Daoy (cell line): ENCODE measurements around the gene SLC35A5. TPM values are rescaled to one million over a fixed set of nuclear protein-coding genes. Genes with fewer than 3 reads are reported as not detected.
"Not testable (repeated sequence)": the region's sequence is repeated elsewhere in the genome, so short reads cannot be mapped to it uniquely, and the experiment has no call there.

Experiments used
- DNase-seq: peaks from one replicate; pipeline ENCODE4 v3.0.0-alpha.2; 2015; ENCODE audit warnings: low read depth
- total RNA-seq: library from RNA; depleted of rRNA; stranded (reverse); fragments of >200 nt; shearing (Covaris generic); gene quantifications from 2 replicates; pipeline ENCODE4 v1.2.3, GENCODE V29; 2014; rRNA removed

Gene SLC35A5, protein sequence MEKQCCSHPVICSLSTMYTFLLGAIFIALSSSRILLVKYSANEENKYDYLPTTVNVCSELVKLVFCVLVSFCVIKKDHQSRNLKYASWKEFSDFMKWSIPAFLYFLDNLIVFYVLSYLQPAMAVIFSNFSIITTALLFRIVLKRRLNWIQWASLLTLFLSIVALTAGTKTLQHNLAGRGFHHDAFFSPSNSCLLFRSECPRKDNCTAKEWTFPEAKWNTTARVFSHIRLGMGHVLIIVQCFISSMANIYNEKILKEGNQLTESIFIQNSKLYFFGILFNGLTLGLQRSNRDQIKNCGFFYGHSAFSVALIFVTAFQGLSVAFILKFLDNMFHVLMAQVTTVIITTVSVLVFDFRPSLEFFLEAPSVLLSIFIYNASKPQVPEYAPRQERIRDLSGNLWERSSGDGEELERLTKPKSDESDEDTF
- total RNA-seq = 36.3 and 56.1 TPM in 2 replicates

DNA sequence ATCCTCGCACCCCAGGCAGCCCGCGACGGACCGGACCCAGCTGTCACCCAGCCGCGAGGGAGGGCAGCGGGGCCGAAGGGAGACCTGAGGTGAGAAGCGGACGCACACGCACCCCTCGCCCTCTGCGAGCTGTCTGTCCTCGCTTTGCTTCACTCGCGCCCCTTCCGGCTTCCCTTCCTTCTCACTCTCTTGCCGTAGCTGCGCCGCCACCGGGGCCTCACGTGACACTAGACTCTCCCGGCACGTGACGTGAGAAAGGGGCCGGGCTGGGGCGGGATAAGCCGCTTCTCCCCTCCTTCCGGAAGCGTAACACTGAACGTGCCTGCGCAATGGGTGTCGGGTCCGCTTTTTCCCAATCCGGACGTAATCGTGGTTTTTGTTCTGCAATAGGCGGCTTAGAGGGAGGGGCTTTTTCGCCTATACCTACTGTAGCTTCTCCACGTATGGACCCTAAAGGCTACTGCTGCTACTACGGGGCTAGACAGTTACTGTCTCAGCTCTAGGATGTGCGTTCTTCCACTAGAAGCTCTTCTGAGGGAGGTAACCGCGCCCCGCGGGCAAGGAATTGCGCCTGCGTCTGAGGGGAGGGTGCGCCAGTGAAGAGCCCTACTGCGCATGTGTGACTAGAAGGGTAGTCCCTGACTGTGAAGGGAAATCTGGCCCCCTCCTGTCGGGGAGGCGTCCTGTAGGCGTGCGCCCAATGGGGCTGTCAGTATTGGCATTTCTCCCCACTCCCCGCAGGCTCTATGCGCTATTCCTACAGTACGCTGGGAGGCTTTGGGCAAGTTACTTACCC, at the start of gene SLC35A5, which contains the start of gene ATG3:
SLC35A5 (plus strand) TSS at position 312 of the 796 bp plus-strand sequence. CDS start 1,359 bp downstream, outside the sequence.
ATG3 (minus strand) TSS at position 229 of the 796 bp plus-strand sequence. CDS start 434 bp downstream, outside the sequence.
- DNase-seq = peak; percentile 99

DNA sequence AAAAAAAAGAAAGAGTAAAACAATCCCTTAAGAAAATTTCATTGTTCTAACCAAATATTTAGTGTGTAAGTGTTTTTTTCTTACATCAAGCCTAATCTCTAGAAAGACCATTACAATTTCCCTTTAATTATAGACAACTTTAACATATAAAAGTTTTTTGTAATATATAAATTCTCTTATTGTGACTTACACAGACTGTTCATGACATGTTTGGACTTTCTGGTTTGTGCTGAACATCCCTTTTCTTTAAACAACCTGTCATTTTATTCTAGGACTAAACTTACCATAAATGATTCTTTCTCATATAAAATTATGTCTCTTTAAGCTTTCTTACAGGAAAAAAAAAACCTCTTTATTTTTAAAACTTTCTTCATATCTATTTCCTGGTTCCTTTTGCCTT, 49.5 kb upstream of the SLC35A5 start:
- DNase-seq = no peak

DNA sequence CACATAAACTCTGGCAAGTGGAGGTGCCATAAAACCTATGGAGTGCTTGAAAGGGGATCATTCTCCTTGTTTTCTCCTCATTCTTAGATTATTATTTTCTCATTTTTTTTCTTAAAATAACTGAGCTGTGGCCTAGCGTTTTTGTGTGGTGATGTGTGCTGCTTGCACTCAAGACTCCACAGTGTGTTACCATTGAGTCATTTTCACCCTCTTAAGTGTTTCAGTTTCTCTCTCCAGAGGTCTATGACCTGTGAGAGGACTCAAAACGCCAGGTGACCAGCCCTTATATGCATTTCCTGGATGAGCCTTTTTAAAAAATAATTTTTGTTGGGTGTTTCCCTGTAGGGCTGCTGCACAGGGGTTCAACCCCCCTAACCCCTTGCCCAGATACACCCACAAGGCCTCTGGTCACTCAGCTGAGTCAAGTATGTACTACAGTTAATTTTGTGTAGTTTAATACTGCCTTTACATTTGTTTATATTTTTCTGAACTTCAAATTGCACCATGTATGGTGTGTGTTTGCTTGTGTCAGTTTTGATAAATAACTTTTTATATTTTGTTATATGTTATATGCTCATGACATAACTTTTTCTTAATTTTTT, 47.2 kb upstream of the SLC35A5 start:
- no peak for DNase-seq

DNA sequence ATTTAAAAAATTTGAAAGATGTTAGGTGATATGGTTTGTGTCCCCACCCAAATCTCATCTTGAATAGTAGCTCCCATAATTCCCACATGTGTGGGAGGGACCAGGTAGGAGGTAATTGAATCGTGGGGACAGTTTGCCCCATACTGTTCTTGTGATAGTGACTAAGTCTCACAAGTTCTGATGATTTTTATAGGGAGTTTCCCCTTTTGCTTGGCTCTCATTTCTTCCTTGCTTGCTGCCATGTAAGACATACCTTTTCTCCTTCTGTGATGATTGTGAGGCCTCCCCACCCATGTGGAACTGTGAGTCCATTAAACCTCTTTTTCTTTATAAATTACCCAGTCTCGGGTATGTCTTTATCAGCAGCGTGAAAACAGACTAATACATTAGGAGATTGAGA, 42.9 kb upstream of the SLC35A5 start:
- DNase-seq = not testable (repeated sequence)

DNA sequence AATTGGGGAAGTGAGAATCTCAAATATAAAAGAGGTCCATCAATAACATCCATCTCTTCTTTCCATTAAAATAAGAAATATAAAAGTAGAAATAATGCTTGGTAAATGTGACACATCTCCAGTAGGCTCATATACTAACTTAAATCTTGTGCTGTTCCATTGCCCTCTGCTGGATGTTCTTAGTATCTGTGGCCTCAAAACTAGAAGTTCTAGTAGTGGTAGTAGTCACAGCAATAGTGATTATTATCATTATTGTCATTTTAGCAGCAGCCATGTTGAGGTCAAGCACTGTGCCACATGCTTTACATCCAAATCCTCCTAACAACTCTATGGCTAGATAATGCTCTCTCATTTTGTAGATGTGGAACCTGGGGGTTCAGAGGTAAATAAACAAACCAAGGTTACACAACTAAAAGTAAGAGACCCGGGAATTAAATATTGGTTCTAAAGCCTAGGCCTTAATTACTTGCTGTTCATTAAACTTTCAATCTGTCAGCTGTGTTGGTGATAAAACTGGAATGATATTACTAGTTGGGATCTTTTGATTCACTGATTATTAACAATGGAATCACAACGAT, 42.3 kb upstream of the SLC35A5 start:
- DNase-seq = peak; percentile 56

DNA sequence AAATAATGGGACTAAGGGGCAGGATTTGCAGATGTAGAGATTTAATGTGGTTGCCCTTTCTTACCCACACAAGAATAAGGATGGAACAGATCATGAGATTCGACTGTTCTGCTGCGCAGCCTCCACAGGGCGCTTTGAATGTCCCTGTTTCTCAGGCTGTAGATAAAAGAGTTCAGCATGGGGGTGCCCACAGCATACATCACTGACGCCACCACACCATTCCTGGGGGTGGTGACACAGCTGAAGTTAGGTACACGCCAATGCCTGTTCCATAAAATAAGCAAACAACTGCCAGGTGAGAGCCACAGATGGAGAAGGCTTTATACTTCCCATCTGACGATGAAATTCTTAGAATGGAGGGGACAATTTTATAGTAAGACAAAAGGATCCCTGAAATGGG, 37.7 kb upstream of the SLC35A5 start:
- not testable (repeated sequence) for DNase-seq

DNA sequence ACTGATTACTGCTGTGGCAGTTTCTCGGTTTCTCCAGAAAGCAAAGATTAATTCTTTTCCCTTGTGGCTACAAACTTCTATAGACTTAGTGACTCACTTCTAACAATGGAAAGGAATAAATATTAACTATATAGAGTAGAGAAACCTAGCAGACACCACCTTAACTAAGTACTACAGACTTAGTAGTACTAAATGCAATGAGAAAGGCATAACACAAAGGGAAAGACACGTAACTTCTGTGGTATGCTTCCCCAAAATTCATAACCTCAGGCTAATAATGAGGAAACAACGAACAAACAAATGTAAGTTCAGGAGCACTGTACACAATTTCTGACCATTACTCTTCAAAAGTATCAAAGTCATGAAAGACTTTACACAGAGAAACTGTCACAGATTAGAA, 31.3 kb upstream of the SLC35A5 start:
- DNase-seq = no peak

DNA sequence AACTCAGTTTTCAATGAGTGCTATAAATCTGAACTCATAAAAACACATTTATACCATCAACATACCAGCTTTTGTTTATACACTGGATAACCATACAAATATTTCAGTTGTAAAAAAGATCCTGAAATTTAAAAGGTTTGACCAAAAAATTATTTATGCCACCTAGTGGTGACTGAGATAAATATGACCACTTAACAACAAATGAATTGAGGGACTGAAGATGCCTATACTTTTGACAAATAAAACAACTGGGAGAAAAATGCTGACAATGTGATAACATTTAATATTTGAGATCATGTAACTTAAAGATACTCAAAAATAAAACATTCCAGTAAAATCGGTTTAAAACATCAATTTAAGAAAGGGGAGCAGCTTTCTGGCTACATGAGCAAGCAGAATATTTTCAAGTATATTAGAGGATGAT, 30.5 kb upstream of the SLC35A5 start:
- no peak for DNase-seq

DNA sequence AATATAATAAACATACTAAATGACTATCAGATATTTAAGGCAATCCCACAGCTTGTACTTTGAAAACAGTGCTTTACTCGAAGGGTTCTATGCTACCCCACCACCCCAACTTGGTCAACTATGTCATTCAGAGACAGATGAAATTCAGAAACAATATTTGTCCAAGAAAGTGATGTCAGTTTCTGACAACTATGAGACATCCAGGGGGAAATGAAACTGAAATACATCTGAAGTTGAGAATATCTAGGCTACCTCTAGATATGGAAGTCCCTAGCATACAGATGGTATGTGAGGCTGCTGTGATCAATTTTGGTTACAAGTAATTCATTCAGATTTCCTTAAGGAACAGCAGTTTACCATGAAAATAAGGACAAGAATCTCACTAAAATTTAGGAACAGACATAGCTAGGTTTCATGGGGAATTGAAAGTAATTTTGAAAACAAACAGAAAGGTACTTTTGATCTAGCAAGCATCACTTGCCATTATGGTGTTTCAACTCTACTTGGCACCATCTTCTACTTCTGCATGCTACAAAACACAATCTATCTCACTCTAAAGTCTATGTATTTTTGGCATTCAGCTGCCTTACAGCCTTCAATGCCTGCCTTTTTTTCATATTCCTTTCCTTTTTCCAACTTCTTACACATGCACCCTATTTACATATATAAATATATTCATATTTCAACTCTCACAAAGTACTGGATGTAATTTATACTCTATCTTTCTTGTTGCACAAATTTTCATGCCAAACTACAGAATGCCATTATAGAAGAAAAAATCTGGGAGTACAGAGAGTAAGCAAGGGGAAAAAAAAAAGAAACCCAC, 21.8 kb upstream of the SLC35A5 start:
- DNase-seq = no peak

DNA sequence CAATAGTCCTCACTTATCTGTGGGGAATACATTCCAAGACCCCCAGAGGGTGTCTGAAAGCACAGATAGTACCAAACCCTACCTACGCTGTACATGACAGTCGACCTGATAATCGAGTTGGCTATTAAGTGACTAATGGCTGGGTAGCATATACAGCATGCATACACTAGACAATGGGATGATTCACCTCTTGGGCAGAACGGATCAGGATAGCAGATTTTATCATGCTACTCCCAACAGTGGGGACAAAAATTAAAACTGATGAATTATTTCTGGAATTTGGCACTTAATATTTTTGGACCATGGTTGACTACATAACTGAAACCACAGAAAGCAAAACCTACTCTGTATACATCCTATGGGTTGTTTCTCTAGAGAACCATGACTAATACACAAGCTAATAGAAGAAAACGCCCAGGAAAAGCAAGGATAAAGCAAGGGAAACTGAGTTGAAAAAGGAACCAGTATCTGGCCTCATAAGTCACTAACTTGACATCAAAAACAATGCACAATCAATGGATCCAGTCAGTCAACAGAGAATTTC, 15.6 kb upstream of the SLC35A5 start:
- no peak for DNase-seq

DNA sequence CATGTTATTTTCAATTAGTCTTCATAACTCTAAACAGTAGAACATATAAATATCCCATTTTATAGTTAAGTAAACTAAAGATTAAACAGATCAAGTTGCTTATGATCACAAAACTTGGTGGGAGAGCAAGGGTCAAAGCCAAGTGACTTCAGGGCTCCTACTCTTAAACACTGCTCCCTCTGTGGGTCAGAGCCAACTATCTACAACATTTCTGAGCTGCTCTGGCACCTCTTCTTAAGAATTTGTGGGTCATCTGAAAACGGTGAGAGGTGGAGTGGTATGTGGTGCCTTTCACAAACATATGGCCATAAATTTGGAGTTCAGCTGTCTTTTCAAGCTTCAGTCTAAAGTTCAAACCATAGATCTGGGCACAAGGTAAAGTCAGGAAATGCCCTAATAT, 11.0 kb upstream of the SLC35A5 start:
- DNase-seq = no peak

DNA sequence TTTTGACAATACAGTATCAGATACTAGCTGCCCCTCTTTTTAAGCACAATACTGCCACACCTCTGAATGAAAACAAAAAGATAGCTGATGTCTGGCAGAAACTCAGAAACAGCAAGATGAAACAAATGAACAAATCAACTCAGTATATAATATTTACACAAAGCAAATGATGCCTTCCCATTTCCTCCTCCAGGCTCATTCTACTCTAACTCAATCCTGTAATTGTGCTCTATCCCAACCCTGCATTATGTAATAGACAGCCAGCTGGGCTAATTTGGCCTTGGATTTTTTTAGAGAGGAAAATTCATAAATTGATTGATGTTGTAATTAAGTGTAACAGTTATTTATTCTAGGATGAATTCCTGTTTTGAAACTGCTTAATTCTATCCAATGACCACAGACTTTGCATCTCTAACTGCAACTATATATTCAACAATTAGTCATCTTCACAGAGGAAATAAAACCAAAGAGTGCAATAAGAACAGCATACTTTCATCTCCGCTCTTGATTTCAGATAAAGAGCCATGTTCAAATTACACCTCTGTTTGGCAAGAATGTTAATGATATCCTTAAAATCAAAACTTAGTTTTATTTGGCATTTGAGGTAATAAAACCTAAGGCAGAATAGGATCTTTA, 6.2 kb upstream of the SLC35A5 start:
- DNase-seq = no peak

DNA sequence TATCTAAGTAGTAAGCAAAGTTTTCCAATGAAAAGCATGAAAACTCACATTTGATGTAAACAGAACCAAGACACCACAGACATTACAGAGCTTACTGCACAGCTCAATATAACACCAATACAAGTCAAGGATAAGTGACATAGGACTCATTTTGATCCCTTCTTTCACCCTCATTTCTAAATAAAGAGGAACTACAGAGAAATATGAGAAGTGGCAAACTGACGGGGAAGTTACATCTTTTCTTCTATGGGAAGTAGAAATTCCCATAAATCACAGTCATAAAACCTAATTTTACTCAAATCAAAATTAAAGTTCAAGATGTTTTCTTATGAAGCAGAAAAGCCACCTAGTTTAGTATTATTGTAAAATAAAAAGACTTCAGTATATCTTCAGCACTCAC, 3.9 kb upstream of the SLC35A5 start:
- DNase-seq = no peak

DNA sequence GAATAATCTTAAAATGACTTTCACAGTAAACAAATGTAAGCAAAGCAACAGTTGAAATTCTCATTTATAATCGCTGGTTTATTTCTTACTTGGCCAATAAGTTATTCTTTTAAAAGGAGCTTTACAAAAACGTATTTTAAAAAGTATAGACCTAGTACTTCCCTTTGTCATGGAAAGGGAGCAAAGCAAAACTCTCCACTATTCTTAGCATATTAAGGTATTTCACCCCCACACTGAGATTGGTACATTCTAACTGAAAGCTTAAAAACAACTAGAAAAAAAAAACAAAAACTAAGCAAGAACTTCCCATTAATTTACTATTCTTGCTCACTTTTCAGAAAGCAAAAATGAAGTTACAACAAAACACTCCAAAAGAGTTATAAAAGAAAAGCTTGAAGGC, 1.5 kb upstream of the SLC35A5 start:
- DNase-seq = no peak

DNA sequence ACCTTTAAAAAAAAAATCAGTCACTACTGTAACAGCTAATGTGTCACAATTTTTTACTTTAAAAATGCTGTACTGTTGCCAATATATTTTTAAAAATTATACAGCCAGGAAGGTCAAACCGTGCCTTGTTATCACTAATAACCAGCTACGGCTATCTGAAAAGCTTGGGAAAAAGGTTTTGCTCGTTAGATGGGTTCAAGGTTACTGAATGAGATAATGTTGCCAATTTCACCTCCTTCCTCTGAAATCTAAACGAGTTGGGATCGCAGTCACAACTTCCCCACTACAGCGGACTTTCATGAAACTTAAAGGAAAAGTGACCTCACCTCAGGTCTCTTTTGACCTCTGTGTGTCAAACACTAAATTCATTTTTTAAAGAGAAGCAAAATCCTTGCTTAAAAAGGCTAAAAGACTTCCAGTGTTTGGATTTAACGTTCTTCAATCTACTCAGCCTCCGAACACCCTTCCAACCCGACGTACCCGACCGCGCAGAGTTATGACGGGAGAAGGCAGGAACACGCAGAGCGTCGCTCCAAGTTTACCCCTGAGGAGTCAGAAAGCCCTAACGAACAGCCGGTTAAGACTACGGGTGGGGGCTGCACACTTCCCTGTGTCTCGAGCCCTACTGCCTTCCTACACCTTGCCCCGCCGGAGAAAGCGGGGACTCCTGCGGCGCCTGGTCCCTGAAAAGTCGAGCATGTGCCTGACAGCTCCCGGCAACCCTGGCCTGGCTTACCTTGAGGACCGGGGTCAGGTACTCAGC, 943 bp upstream of the SLC35A5 start:
- peak; percentile 84 for DNase-seq

DNA sequence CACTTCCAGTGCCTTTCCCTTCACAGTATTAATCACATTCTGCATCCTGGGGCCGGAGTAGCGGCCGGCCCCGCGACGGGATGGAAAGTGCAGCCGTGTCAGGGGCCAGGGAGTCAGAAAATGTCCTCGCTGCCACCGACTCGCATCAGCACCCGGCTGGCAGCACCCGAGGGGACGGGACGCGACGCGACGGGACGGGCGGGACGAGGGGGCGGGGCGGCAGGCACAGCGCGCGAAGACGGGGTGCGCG, 436 bp upstream of the SLC35A5 start:
- no peak for DNase-seq

DNA sequence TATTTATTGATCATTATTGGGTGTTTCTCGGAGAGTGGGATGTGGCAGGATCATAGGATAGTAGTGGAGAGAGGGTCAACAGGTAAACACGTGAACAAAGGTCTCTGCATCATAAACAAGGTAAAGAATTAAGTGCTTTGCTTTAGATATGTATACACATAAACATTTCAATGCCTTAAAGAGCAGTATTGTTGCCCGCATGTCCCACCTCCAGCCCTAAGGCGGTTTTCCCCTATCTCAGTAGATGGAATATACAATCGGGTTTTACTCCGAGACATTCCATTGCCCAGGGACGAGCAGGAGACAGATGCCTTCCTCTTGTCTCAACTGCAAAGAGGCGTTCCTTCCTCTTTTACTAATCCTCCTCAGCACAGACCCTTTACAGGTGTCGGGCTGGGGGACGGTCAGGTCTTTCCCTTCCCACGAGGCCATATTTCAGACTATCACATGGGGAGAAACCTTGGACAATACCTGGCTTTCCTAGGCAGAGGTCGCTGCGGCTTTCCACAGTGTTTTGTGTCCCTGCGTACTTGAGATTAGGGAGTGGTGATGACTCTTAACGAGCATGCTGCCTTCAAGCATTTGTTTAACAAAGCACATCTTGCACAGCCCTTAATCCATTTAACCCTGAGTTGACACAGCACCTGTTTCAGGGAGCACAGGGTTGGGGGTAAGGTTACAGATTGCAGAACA, 2.5 kb downstream of the SLC35A5 start:
- not testable (repeated sequence) for DNase-seq

DNA sequence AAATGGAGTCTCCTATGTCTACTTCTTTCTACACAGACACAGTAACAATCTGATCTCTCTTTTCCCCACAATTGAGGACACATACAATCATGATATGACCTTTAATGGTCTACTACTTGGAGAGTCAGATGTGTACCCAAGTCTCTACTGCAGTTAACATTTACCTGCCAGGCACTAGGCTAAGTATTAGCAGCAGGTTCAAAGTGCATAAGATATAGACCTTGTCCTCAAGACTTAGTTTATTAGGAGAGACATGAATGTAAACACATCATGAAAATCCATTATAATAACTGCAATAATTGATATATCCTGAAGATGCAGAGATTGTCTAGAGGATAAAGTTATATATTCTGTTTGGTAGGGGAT, 3.1 kb downstream of the SLC35A5 start:
- no peak for DNase-seq

DNA sequence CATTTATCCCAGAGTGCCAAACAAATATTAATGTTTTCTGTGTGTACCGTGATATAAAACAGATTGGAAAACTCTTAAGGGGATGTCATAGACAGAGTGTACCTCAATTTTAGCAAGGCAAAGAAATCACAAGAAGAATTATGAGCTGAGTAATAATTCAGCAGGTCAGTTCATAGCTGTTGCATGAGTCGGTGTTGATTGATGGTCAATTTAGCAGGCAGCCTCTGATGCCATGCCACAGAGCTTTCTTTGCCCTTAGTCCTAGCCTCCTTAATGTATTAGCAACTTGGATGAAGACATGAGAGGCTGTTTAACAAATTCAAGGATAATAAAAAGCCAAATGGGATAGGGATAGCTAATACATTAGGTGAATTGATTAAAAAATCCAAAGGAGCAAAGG, 6.8 kb downstream of the SLC35A5 start:
- DNase-seq = peak; percentile 30
